Duodenal mucosa (tissue), 2 donors: ENCODE results near the gene EPM2A.

Experiments
- H3K27ac ChIP-seq: one replicate; pipeline ENCODE4 v1.7.0; 2013; ENCODE audit warnings: low read depth, low read length
- H3K27me3 ChIP-seq, 2 donors: one replicate each; pipeline ENCODE4 v1.7.0; 2013; ENCODE audit warnings: low read length in 2 of 2, control low read depth in 1 of 2; ENCODE audit not compliant: insufficient read depth in 2 of 2, control insufficient read depth in 1 of 2
- H3K36me3 ChIP-seq, 2 donors: one replicate each; pipeline ENCODE4 v1.7.0; 2013; ENCODE audit warnings: low read length in 2 of 2, control low read depth in 1 of 2; ENCODE audit not compliant: insufficient read depth in 2 of 2, control insufficient read depth in 1 of 2
- H3K4me1 ChIP-seq, 2 donors: one replicate each; pipeline ENCODE4 v1.7.0; 2013; ENCODE audit warnings: low read length in 2 of 2, control low read depth in 1 of 2; ENCODE audit not compliant: insufficient read depth in 2 of 2, control insufficient read depth in 1 of 2
- H3K4me3 ChIP-seq, 2 donors: one replicate each; pipeline ENCODE4 v1.7.0; 2013; ENCODE audit warnings: low read length in 2 of 2, low read depth in 1 of 2
- H3K9ac ChIP-seq, 2 donors: one replicate each; pipeline ENCODE4 v1.7.0; 2013; ENCODE audit warnings: low read length in 2 of 2, low read depth in 1 of 2
- H3K9me3 ChIP-seq, 2 donors: one replicate each; pipeline ENCODE4 v1.7.0; 2013; ENCODE audit warnings: low read length in 2 of 2, control low read depth in 1 of 2; ENCODE audit not compliant: control insufficient read depth in 1 of 2

EPM2A gene

GRCh38 chr6:145626857-145627256 lies 108.5 kb downstream of the EPM2A start:
- Histone ChIP-seq H3K36me3 (no peaks in the 10 kb centered on the region), H3K9me3 (no peaks in the 10 kb centered on the region), H3K27me3 (no peaks in the 10 kb centered on the region), H3K4me3 (no peak overlapping the region), H3K4me1 (no peaks in the 10 kb centered on the region), H3K27ac (no peak overlapping the region), H3K9ac (no peak overlapping the region)

- no peaks in the 10 kb centered on the region for H3K27me3 ChIP-seq
- H3K36me3 ChIP-seq: no peaks in the 10 kb centered on the region
- no peak overlapping the region for H3K4me3 ChIP-seq
- no peak overlapping the region for H3K27ac ChIP-seq
- H3K4me1 ChIP-seq: no peaks in the 10 kb centered on the region
- H3K9me3 ChIP-seq: no peaks in the 10 kb centered on the region
- H3K9ac ChIP-seq: no peak overlapping the region
Observed at GRCh38 chr6:145623231-145623630, 112.1 kb downstream of the EPM2A start.

GRCh38 chr6:145621776-145622175 lies 113.5 kb downstream of the EPM2A start:
- H3K27ac ChIP-seq: no peak overlapping the region
- no peaks in the 10 kb centered on the region for H3K36me3 ChIP-seq

GRCh38 chr6:145620088-145620487 lies 115.2 kb downstream of the EPM2A start:
- Histone ChIP-seq H3K4me1 (no peaks in the 10 kb centered on the region), H3K9ac (no peak overlapping the region), H3K27ac (no peak overlapping the region), H3K9me3 (no peaks in the 10 kb centered on the region), H3K27me3 (no peaks in the 10 kb centered on the region), H3K4me3 (no peak overlapping the region), H3K36me3 (no peaks in the 10 kb centered on the region)

More at GRCh38 chr6:145621776-145622175, 113.5 kb downstream of the EPM2A start:
- Histone ChIP-seq H3K4me1 (no peaks in the 10 kb centered on the region), H3K9ac (no peak overlapping the region), H3K9me3 (no peaks in the 10 kb centered on the region), H3K27me3 (no peaks in the 10 kb centered on the region), H3K4me3 (no peak overlapping the region)

- Histone ChIP-seq H3K9ac (no peak overlapping the region), H3K36me3 (no peaks in the 10 kb centered on the region), H3K9me3 (no peaks in the 10 kb centered on the region), H3K4me1 (no peaks in the 10 kb centered on the region), H3K27me3 (no peaks in the 10 kb centered on the region), H3K4me3 (no peak overlapping the region), H3K27ac (no peak overlapping the region)
Observed at GRCh38 chr6:145609521-145609920, 125.8 kb downstream of the EPM2A start.

GRCh38 chr6:145608850-145609249 lies 126.5 kb downstream of the EPM2A start:
- Histone ChIP-seq H3K27ac (no peak overlapping the region), H3K9me3 (no peaks in the 10 kb centered on the region), H3K4me3 (no peak overlapping the region), H3K36me3 (no peaks in the 10 kb centered on the region), H3K9ac (no peak overlapping the region), H3K4me1 (no peaks in the 10 kb centered on the region), H3K27me3 (no peaks in the 10 kb centered on the region)

- H3K4me3 ChIP-seq: no peak overlapping the region
- no peaks in the 10 kb centered on the region for H3K36me3 ChIP-seq
- no peak overlapping the region for H3K9ac ChIP-seq
- no peaks in the 10 kb centered on the region for H3K9me3 ChIP-seq
- no peak overlapping the region for H3K27ac ChIP-seq
- no peaks in the 10 kb centered on the region for H3K4me1 ChIP-seq
- no peaks in the 10 kb centered on the region for H3K27me3 ChIP-seq
Observed at GRCh38 chr6:145603991-145604390, 131.3 kb downstream of the EPM2A start.

- no peaks in the 10 kb centered on the region for H3K27me3 ChIP-seq
- no peaks in the 10 kb centered on the region for H3K9me3 ChIP-seq
- no peaks in the 10 kb centered on the region for H3K4me1 ChIP-seq
- H3K27ac ChIP-seq: no peak overlapping the region
- no peaks in the 10 kb centered on the region for H3K36me3 ChIP-seq
- H3K4me3 ChIP-seq: no peak overlapping the region
- H3K9ac ChIP-seq: no peak overlapping the region
Observed at GRCh38 chr6:145603424-145603833, 131.9 kb downstream of the EPM2A start.

- no peak overlapping the region for H3K4me3 ChIP-seq
- no peaks in the 10 kb centered on the region for H3K9me3 ChIP-seq
- H3K4me1 ChIP-seq: no peaks in the 10 kb centered on the region
- H3K27me3 ChIP-seq: no peaks in the 10 kb centered on the region
- no peak overlapping the region for H3K9ac ChIP-seq
- no peaks in the 10 kb centered on the region for H3K36me3 ChIP-seq
- H3K27ac ChIP-seq: no peak overlapping the region
Observed at GRCh38 chr6:145602726-145603326, 132.5 kb downstream of the EPM2A start.

GRCh38 chr6:145601397-145601796 lies 133.9 kb downstream of the EPM2A start:
- H3K9me3 ChIP-seq: no peaks in the 10 kb centered on the region
- H3K27me3 ChIP-seq: no peaks in the 10 kb centered on the region
- no peak overlapping the region for H3K4me3 ChIP-seq
- H3K27ac ChIP-seq: no peak overlapping the region
- H3K4me1 ChIP-seq: no peaks in the 10 kb centered on the region
- H3K36me3 ChIP-seq: no peaks in the 10 kb centered on the region
- no peak overlapping the region for H3K9ac ChIP-seq

- Histone ChIP-seq H3K4me3 (no peak overlapping the region), H3K27me3 (no peaks in the 10 kb centered on the region), H3K9ac (no peak overlapping the region), H3K9me3 (no peaks in the 10 kb centered on the region), H3K36me3 (no peaks in the 10 kb centered on the region), H3K27ac (no peak overlapping the region), H3K4me1 (no peaks in the 10 kb centered on the region)
Observed at GRCh38 chr6:145600299-145600698, 135.0 kb downstream of the EPM2A start.
